H9 (cell line): Measurements from ENCODE around the gene TCF7L2. TPM values are rescaled to one million over a fixed set of nuclear protein-coding genes. Genes with fewer than 3 reads are reported as not detected.

Source experiments
- DNase-seq: peaks from one replicate; pipeline ENCODE4 v3.0.0-alpha.2; 2017
- H2AFZ ChIP-seq: one replicate; pipeline ENCODE4 v1.6.1; 2013; ENCODE audit warnings: mild to moderate bottlenecking, low read length, control low read depth, moderate library complexity
- H2AK5ac ChIP-seq: 2 replicates; pipeline ENCODE4 v1.6.1; 2013; ENCODE audit warnings: low read length, control low read depth, mixed read lengths; ENCODE audit not compliant: insufficient read length
- H2BK120ac ChIP-seq: one replicate; pipeline ENCODE4 v1.6.1; 2013; ENCODE audit warnings: low read depth, mild to moderate bottlenecking, low read length, control low read depth, inconsistent platforms; ENCODE audit not compliant: poor library complexity, severe bottlenecking
- H2BK12ac ChIP-seq: 2 replicates; pipeline ENCODE4 v1.6.1; 2013; ENCODE audit warnings: low read length, control low read depth, mixed read lengths, low read depth; ENCODE audit not compliant: insufficient read length
- H2BK15ac ChIP-seq: 2 replicates; pipeline ENCODE4 v1.6.1; 2013; ENCODE audit warnings: low read depth, low read length, control low read depth
- H2BK20ac ChIP-seq: one replicate; pipeline ENCODE4 v1.6.1; 2013; ENCODE audit warnings: low read depth, mild to moderate bottlenecking, low read length, control low read depth, inconsistent platforms; ENCODE audit not compliant: poor library complexity, severe bottlenecking
- H2BK5ac ChIP-seq: 2 replicates; pipeline ENCODE4 v1.6.1; 2013; ENCODE audit warnings: low read length, control low read depth, mixed read lengths; ENCODE audit not compliant: insufficient read length
- H3K14ac ChIP-seq: 2 replicates; pipeline ENCODE4 v1.6.1; 2013; ENCODE audit warnings: low read length, control low read depth; ENCODE audit not compliant: insufficient read depth
- H3K18ac ChIP-seq: 2 replicates; pipeline ENCODE4 v1.6.1; 2013; ENCODE audit warnings: low read depth, mild to moderate bottlenecking, mixed read lengths, low read length, control low read depth; ENCODE audit not compliant: insufficient read length
- H3K23ac ChIP-seq: 2 replicates; pipeline ENCODE4 v1.6.1; 2013; ENCODE audit warnings: low read length, control low read depth, mixed read lengths, low read depth; ENCODE audit not compliant: insufficient read length
- H3K23me2 ChIP-seq: 2 replicates; pipeline ENCODE4 v1.6.1; 2013; ENCODE audit warnings: low read depth, mild to moderate bottlenecking, mixed read lengths, low read length, control low read depth; ENCODE audit not compliant: insufficient read length, poor library complexity, severe bottlenecking
- H3K27ac ChIP-seq: 2 replicates; pipeline ENCODE4 v1.5.1; 2013; ENCODE audit warnings: low read length, control low read depth, mixed read lengths, low read depth; ENCODE audit not compliant: insufficient read length
- H3K27me3 ChIP-seq: 2 replicates; pipeline ENCODE4 v1.6.1; 2013; ENCODE audit warnings: low read length, control low read depth, inconsistent platforms; ENCODE audit not compliant: insufficient read depth
- H3K4ac ChIP-seq: 2 replicates; pipeline ENCODE4 v1.6.1; 2013; ENCODE audit warnings: low read depth, mild to moderate bottlenecking, control low read depth, inconsistent platforms, low read length, moderate library complexity
- H3K4me1 ChIP-seq: 2 replicates; pipeline ENCODE4 v1.6.1; 2013; ENCODE audit warnings: low read length, control low read depth, inconsistent platforms; ENCODE audit not compliant: insufficient read depth
- H3K4me2 ChIP-seq: 2 replicates; pipeline ENCODE4 v1.6.1; 2013; ENCODE audit warnings: low read length, control low read depth, mixed read lengths; ENCODE audit not compliant: insufficient read length, insufficient read depth
- H3K56ac ChIP-seq: 2 replicates; pipeline ENCODE4 v1.6.1; 2013; ENCODE audit warnings: low read depth, mild to moderate bottlenecking, mixed read lengths, low read length, control low read depth; ENCODE audit not compliant: insufficient read length
- H3K79me1 ChIP-seq: 2 replicates; pipeline ENCODE4 v1.6.1; 2013; ENCODE audit warnings: low read depth, mild to moderate bottlenecking, moderate library complexity, low read length, control low read depth, inconsistent platforms; ENCODE audit not compliant: insufficient read depth, poor library complexity, severe bottlenecking
- H3K79me2 ChIP-seq: 2 replicates; pipeline ENCODE4 v1.6.1; 2013; ENCODE audit warnings: low read length, control low read depth, inconsistent platforms; ENCODE audit not compliant: insufficient read depth
- H3K9ac ChIP-seq: 2 replicates; pipeline ENCODE4 v1.6.1; 2013; ENCODE audit warnings: low read length, control low read depth, mixed read lengths; ENCODE audit not compliant: insufficient read length; ENCODE audit errors: extremely low read depth
- H3K9me3 ChIP-seq: one replicate; pipeline ENCODE4 v1.6.1; 2013; ENCODE audit warnings: low read depth, low read length, inconsistent platforms; ENCODE audit not compliant: control insufficient read depth
- H3T11ph ChIP-seq: one replicate; pipeline ENCODE4 v1.6.1; 2013; ENCODE audit warnings: mild to moderate bottlenecking, low read length, control low read depth, inconsistent platforms
- H4K20me1 ChIP-seq: one replicate; pipeline ENCODE4 v1.6.1; 2013; ENCODE audit not compliant: control insufficient read depth, insufficient read length, insufficient read depth
- H4K5ac ChIP-seq: 2 replicates; pipeline ENCODE4 v1.6.1; 2013; ENCODE audit warnings: low read depth, mild to moderate bottlenecking, mixed read lengths, low read length, control low read depth; ENCODE audit not compliant: insufficient read length
- H4K8ac ChIP-seq: replicated peaks from 2 replicates; pipeline ENCODE4 v1.6.1; 2013; ENCODE audit warnings: low read length, control low read depth, mixed read lengths, low read depth; ENCODE audit not compliant: insufficient read length
- H4K91ac ChIP-seq: 2 replicates; pipeline ENCODE4 v1.6.1; 2013; ENCODE audit warnings: low read depth, mild to moderate bottlenecking, moderate library complexity, mixed read lengths, low read length, control low read depth; ENCODE audit not compliant: insufficient read length
- H3K27ac Mint-ChIP-seq, 3 experiments: 2 replicates in 2 of 3; 3 replicates in 1 of 3; pipeline ENCODE4 v1.8.0; 2020 to 2021; ENCODE audit warnings: mixed read lengths in 3 of 3, mild to moderate bottlenecking in 1 of 3, moderate library complexity in 1 of 3
- H3K27me3 Mint-ChIP-seq: 2 replicates; pipeline ENCODE4 v1.8.0; 2021; ENCODE audit warnings: low read depth, mild to moderate bottlenecking, moderate library complexity, mixed read lengths
- H3K36me3 Mint-ChIP-seq, 3 experiments: 2 replicates in 2 of 3; 3 replicates in 1 of 3; pipeline ENCODE4 v1.8.0; 2020 to 2021; ENCODE audit warnings: low read depth in 3 of 3, mixed read lengths in 3 of 3; ENCODE audit not compliant: insufficient read depth in 1 of 3
- H3K4me1 Mint-ChIP-seq, 2 experiments: 2 replicates each; pipeline ENCODE4 v1.8.0; 2020; ENCODE audit warnings: mixed read lengths in 2 of 2
- H3K4me3 Mint-ChIP-seq, 2 experiments: 2 replicates in 1 of 2; 3 replicates in 1 of 2; pipeline ENCODE4 v1.8.0; 2020 to 2021; ENCODE audit warnings: mild to moderate bottlenecking in 2 of 2, mixed read lengths in 2 of 2, moderate library complexity in 1 of 2
- H3K9me3 Mint-ChIP-seq, 2 experiments: 2 replicates in 1 of 2; 3 replicates in 1 of 2; pipeline ENCODE4 v1.8.0; 2020; ENCODE audit warnings: mild to moderate bottlenecking in 2 of 2, mixed read lengths in 2 of 2, moderate library complexity in 1 of 2
- WGBS: extraction: QIAGEN DNeasy Blood & Tissue Kit; methylation state at CpG from one replicate; pipeline ENCODE4 v1.1.7; 2013; ENCODE audit warnings: missing lambda C conversion rate, low lambda C conversion rate, mixed read lengths; ENCODE audit not compliant: insufficient read length; ENCODE audit errors: extremely low coverage; 5-methylcytosine and 5-hydroxymethylcytosine counted together
- total RNA-seq: library from RNA; stranded (reverse); gene quantifications from 2 replicates; pipeline ENCODE4 v1.2.1, GENCODE V29; 2021
- TF ChIP-seq, protein P1 (sequence below): fragments of 200-600 bp; sonication (generic); conservative IDR thresholded peaks from 3 replicates; pipeline ENCODE4 v1.8.0; 2021; ENCODE audit warnings: antibody characterized with exemption, mild to moderate bottlenecking

Gene TCF7L2
- total RNA-seq, 1 experiment from 2014 or later = 71.1 TPM

DNA sequence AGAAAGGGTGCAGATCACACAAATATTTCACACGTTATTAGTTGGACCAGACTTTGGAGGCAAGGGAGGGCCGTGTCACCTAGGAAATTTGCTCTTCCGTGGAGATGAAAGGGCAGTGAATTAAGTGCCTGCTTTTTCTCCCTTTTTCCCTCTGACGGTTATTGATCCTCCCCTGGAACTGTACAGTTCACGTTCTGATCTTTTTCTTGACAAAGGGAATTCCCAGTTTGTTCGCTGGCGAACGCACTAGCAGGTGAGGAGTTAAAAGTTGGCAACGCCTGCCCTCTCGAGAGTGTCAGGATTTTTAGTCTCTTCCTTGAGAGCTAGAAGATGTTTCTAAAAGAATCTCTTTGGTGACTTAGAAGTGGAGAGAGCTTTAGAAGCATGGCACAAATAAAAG lies 111.5 kb downstream of the TCF7L2 start:
- H3K4me1 ChIP-seq = peaks cover 34% of the 10 kb centered on the region; the same call in 1 of the 2 replicates
- H3K79me2 ChIP-seq = peaks cover 37% of the 10 kb centered on the region; the same call in 1 of the 2 replicates
- no peak overlapping the region for H3K56ac ChIP-seq
- peaks cover 4 to 39% of the 10 kb centered on the region in 2 experiments for H3K4me1 Mint-ChIP-seq
- H3K18ac ChIP-seq = no peak overlapping the region
- H4K20me1 ChIP-seq = no peaks in the 10 kb centered on the region
- no peak overlapping the region for H2AFZ ChIP-seq
- H3K4me2 ChIP-seq = no peak overlapping the region
- no peaks in the 10 kb centered on the region for H3K9me3 Mint-ChIP-seq
- no peaks in the 10 kb centered on the region for H3K27me3 Mint-ChIP-seq
- no peak overlapping the region for H2BK12ac ChIP-seq
- H3K4me3 Mint-ChIP-seq = no peak overlapping the region
- H3K27me3 ChIP-seq = no peaks in the 10 kb centered on the region
- no peak for DNase-seq
- H3T11ph ChIP-seq = no peak overlapping the region
- no peak overlapping the region for H3K9ac ChIP-seq
- peaks cover 12% of the 10 kb centered on the region for H3K79me1 ChIP-seq
- no peak overlapping the region for H2BK5ac ChIP-seq
- H2BK15ac ChIP-seq = no peak overlapping the region
- no peak overlapping the region for H3K4ac ChIP-seq
- no peak overlapping the region for H2BK120ac ChIP-seq
- TF ChIP-seq, protein P1, sequence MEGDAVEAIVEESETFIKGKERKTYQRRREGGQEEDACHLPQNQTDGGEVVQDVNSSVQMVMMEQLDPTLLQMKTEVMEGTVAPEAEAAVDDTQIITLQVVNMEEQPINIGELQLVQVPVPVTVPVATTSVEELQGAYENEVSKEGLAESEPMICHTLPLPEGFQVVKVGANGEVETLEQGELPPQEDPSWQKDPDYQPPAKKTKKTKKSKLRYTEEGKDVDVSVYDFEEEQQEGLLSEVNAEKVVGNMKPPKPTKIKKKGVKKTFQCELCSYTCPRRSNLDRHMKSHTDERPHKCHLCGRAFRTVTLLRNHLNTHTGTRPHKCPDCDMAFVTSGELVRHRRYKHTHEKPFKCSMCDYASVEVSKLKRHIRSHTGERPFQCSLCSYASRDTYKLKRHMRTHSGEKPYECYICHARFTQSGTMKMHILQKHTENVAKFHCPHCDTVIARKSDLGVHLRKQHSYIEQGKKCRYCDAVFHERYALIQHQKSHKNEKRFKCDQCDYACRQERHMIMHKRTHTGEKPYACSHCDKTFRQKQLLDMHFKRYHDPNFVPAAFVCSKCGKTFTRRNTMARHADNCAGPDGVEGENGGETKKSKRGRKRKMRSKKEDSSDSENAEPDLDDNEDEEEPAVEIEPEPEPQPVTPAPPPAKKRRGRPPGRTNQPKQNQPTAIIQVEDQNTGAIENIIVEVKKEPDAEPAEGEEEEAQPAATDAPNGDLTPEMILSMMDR = no peak
- no peaks in the 10 kb centered on the region for H3K9me3 ChIP-seq
- WGBS = no CpG with 5 or more reads among the region's 10 CpGs
- H2BK20ac ChIP-seq = no peak overlapping the region
- H3K14ac ChIP-seq = no peak overlapping the region
- no peak overlapping the region for H3K27ac ChIP-seq
- H4K91ac ChIP-seq = no peak overlapping the region
- peak overlapping the region; percentile 5 to 43 (median 15); a peak in 5 of 7 replicates for H3K27ac Mint-ChIP-seq
- H3K36me3 Mint-ChIP-seq = peaks cover 0 to 17% (median 2%) of the 10 kb centered on the region in 3 experiments; a peak in 4 of 7 replicates
- no peaks in the 10 kb centered on the region for H3K23me2 ChIP-seq
- H4K5ac ChIP-seq = no peak overlapping the region
- no peak overlapping the region for H4K8ac ChIP-seq
- no peak overlapping the region for H3K23ac ChIP-seq
- H2AK5ac ChIP-seq = no peak overlapping the region
